ENCODE data around the gene SLIT3.

The SLIT3 gene

GRCh38 chr5:168914491-168914890 is 386.4 kb downstream of the SLIT3 start:
- Histone ChIP-seq H3K27ac (replicated peaks) (no peak overlapping the region), H3K27me3 (ENCODE audit: insufficient read depth, poor library complexity, severe bottlenecking) (peaks cover 3% of the 10 kb centered on the region), H3K4me3 (replicated peaks; ENCODE audit: insufficient read depth, low read length) (no peak overlapping the region)
- TF ChIP-seq REST (IDR thresholded peaks at IDR 0.05; ENCODE audit: insufficient replicate concordance, low read depth) (no peak), GABPA (IDR thresholded peaks at IDR 0.05; ENCODE audit: low read depth) (no peak), POLR2AphosphoS5 (IDR thresholded peaks at IDR 0.05; ENCODE audit: low read depth) (no peak), CTCF (IDR thresholded peaks at IDR 0.05; ENCODE audit: insufficient read depth, low read length) (no peak), SPI1 (IDR thresholded peaks at IDR 0.05; ENCODE audit: borderline replicate concordance, low read depth) (no peak)
- DNase-seq (ENCODE audit: low read depth in 1 of 2, low spot score in 1 of 2): no peak

- DNase-seq (ENCODE audit: low read depth in 1 of 2, low spot score in 1 of 2): no peak
- TF ChIP-seq REST (IDR thresholded peaks at IDR 0.05; ENCODE audit: insufficient replicate concordance, low read depth) (no peak), POLR2AphosphoS5 (IDR thresholded peaks at IDR 0.05; ENCODE audit: low read depth) (no peak), GABPA (IDR thresholded peaks at IDR 0.05; ENCODE audit: low read depth) (no peak)
- Histone ChIP-seq H3K4me3 (replicated peaks; ENCODE audit: insufficient read depth, low read length) (no peak overlapping the region), H3K27me3 (ENCODE audit: insufficient read depth, poor library complexity, severe bottlenecking) (peaks cover 3% of the 10 kb centered on the region), H3K27ac (replicated peaks) (no peak overlapping the region)
Measured at GRCh38 chr5:168910874-168911273, 390.1 kb downstream of the SLIT3 start.

DNA sequence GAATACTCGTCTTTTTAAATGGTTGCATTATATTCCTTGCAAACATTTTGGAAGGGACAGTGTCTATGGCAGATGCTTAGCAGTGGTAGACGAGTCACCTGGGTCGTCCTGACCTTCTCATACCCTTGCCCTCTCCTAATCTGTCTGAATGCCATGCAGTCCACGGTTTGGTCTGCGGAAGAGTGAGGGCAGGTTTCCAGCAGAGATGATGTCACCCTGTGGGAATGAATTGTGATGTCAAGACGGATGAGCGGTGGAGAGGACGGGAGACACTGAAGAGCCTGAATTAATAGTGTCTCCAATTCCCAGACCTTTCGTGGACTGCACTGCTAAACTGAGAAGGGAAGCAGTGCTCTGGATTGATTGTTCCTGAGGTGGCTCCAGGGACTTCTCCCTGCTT is 392.7 kb downstream of the SLIT3 start:
- Histone ChIP-seq H3K4me3 (replicated peaks; ENCODE audit: insufficient read depth, low read length) (no peak overlapping the region), H3K27ac (replicated peaks) (no peak overlapping the region), H3K27me3 (ENCODE audit: insufficient read depth, poor library complexity, severe bottlenecking) (peaks cover 3% of the 10 kb centered on the region)
- no peak for DNase-seq (ENCODE audit: low read depth in 1 of 2, low spot score in 1 of 2)
- no peak for TF ChIP-seq POLR2AphosphoS5 (IDR thresholded peaks at IDR 0.05; ENCODE audit: low read depth)
- TF ChIP-seq CTCF (IDR thresholded peaks at IDR 0.05; ENCODE audit: insufficient read depth, low read length): no peak
- no peak for TF ChIP-seq GABPA (IDR thresholded peaks at IDR 0.05; ENCODE audit: low read depth)
- TF ChIP-seq REST (IDR thresholded peaks at IDR 0.05; ENCODE audit: insufficient replicate concordance, low read depth): no peak
- TF ChIP-seq SPI1 (IDR thresholded peaks at IDR 0.05; ENCODE audit: borderline replicate concordance, low read depth): no peak

- DNase-seq (ENCODE audit: low read depth in 1 of 2, low spot score in 1 of 2): no peak
- TF ChIP-seq REST (IDR thresholded peaks at IDR 0.05; ENCODE audit: insufficient replicate concordance, low read depth): no peak
- TF ChIP-seq CTCF (IDR thresholded peaks at IDR 0.05; ENCODE audit: insufficient read depth, low read length): no peak
- no peak for TF ChIP-seq SPI1 (IDR thresholded peaks at IDR 0.05; ENCODE audit: borderline replicate concordance, low read depth)
- H3K27me3 ChIP-seq (ENCODE audit: insufficient read depth, poor library complexity, severe bottlenecking): no peaks in the 10 kb centered on the region
- H3K4me3 ChIP-seq (replicated peaks; ENCODE audit: insufficient read depth, low read length): no peak overlapping the region
- no peak overlapping the region for H3K27ac ChIP-seq (replicated peaks)
Measured at GRCh38 chr5:168903061-168903460, 397.9 kb downstream of the SLIT3 start.
